ENCODE data around the gene NR1D2. TPM values are rescaled to one million over a fixed set of nuclear protein-coding genes. Genes with fewer than 3 reads are reported as not detected.

The NR1D2 gene
- total RNA-seq, 1 experiment from 2014 or later, result 24.0 TPM

- Histone ChIP-seq H3K79me2 (ENCODE audit: insufficient read depth, low read length) (no peaks in the 10 kb centered on the region), H3K27ac (ENCODE audit: insufficient read length, low read depth, low read length) (no peak overlapping the region), H4K91ac (ENCODE audit: insufficient read length, low read depth, low read length) (no peak overlapping the region), H2BK5ac (ENCODE audit: insufficient read length, low read length) (no peak overlapping the region), H3K27me3 (ENCODE audit: insufficient read depth, low read length) (no peaks in the 10 kb centered on the region), H3K79me1 (ENCODE audit: insufficient read depth, low read depth, low read length, poor library complexity, severe bottlenecking) (peaks cover 2% of the 10 kb centered on the region), H3K4me2 (ENCODE audit: insufficient read depth, insufficient read length, low read length) (no peak overlapping the region), H3K9ac (ENCODE audit: extremely low read depth, insufficient read length, low read length) (no peak overlapping the region), H3K23me2 (ENCODE audit: insufficient read length, low read depth, low read length, poor library complexity, severe bottlenecking) (no peaks in the 10 kb centered on the region), H4K20me1 (ENCODE audit: control insufficient read depth, insufficient read depth, insufficient read length) (no peaks in the 10 kb centered on the region), H2AFZ (ENCODE audit: low read length) (no peak overlapping the region), H2AK5ac (ENCODE audit: insufficient read length, low read length) (no peak overlapping the region), H2BK20ac (ENCODE audit: low read depth, low read length, poor library complexity, severe bottlenecking) (no peak overlapping the region), H4K5ac (ENCODE audit: insufficient read length, low read depth, low read length) (no peak overlapping the region), H3K4ac (ENCODE audit: low read depth, low read length) (no peak overlapping the region), H3K9me3 (ENCODE audit: control insufficient read depth, low read depth, low read length) (no peaks in the 10 kb centered on the region), H2BK12ac (ENCODE audit: insufficient read length, low read depth, low read length) (no peak overlapping the region), H3T11ph (ENCODE audit: low read length) (no peak overlapping the region), H3K4me1 (ENCODE audit: insufficient read depth, low read length) (no peaks in the 10 kb centered on the region), H3K23ac (ENCODE audit: insufficient read length, low read depth, low read length) (no peak overlapping the region), H3K18ac (ENCODE audit: insufficient read length, low read depth, low read length) (no peak overlapping the region), H3K14ac (ENCODE audit: insufficient read depth, low read length) (no peak overlapping the region), H3K56ac (ENCODE audit: insufficient read length, low read depth, low read length) (no peak overlapping the region), H2BK120ac (ENCODE audit: low read depth, low read length, poor library complexity, severe bottlenecking) (no peak overlapping the region), H4K8ac (replicated peaks; ENCODE audit: insufficient read length, low read depth, low read length) (no peak overlapping the region), H2BK15ac (ENCODE audit: low read depth, low read length) (no peak overlapping the region)
- Mint-ChIP-seq H3K9me3 (no peaks in the 10 kb centered on the region), H3K36me3 (ENCODE audit: insufficient read depth in 1 of 3, low read depth in 3 of 3) (peaks cover 17 to 73% (median 73%) of the 10 kb centered on the region in 3 experiments; a peak in 6 of 7 replicates), H3K27me3 (ENCODE audit: low read depth) (no peaks in the 10 kb centered on the region), H3K4me1 (no peaks in the 10 kb centered on the region; a peak in 1 of 4 replicates), H3K4me3 (no peak overlapping the region), H3K27ac (no peak overlapping the region)
- WGBS (ENCODE audit: extremely low coverage, insufficient read length, low lambda C conversion rate), result no CpG with 5 or more reads among the region's 5 CpGs
- TF ChIP-seq CTCF (conservative IDR thresholded peaks at IDR 0.05), result no peak
- DNase-seq, result no peak
Observed at GRCh38 chr3:23961913-23962312, 16.8 kb downstream of the NR1D2 start.
